ENCODE data around the gene BACH2.
"Not testable (repeated sequence)": the region's sequence is repeated elsewhere in the genome, so short reads cannot be mapped to it uniquely, and the experiment has no call there.

BACH2 gene

GRCh38 chr6:90068264-90068663, 228.4 kb downstream of the BACH2 start:
- TF ChIP-seq CTCF (conservative IDR thresholded peaks at IDR 0.05), result no peak
- no peak for TF ChIP-seq ZFX (IDR thresholded peaks at IDR 0.05)

GRCh38 chr6:90066697-90067096, 229.9 kb downstream of the BACH2 start:
- TF ChIP-seq ZFX (IDR thresholded peaks at IDR 0.05) (no peak), CTCF (conservative IDR thresholded peaks at IDR 0.05) (no peak)
- H3K27ac ChIP-seq, result no peak overlapping the region

More at GRCh38 chr6:90068264-90068663, 228.4 kb downstream of the BACH2 start:
- no peak overlapping the region for H3K27ac ChIP-seq

- no peak for TF ChIP-seq ZFX (IDR thresholded peaks at IDR 0.05)
- TF ChIP-seq CTCF (conservative IDR thresholded peaks at IDR 0.05), result no peak
- H3K27ac ChIP-seq, result no peak overlapping the region
Observed at GRCh38 chr6:90065173-90065572, 231.5 kb downstream of the BACH2 start.

GRCh38 chr6:90062667-90063066, 234.0 kb downstream of the BACH2 start:
- TF ChIP-seq CTCF (conservative IDR thresholded peaks at IDR 0.05) (no peak), ZFX (IDR thresholded peaks at IDR 0.05) (no peak)
- H3K27ac ChIP-seq, result no peak overlapping the region

- TF ChIP-seq CTCF (conservative IDR thresholded peaks at IDR 0.05) (no peak), ZFX (IDR thresholded peaks at IDR 0.05) (no peak)
- no peak overlapping the region for H3K27ac ChIP-seq
Observed at GRCh38 chr6:90062051-90062450, 234.6 kb downstream of the BACH2 start.

- H3K27ac ChIP-seq, result not testable (repeated sequence)
Observed at GRCh38 chr6:90059178-90059577, 237.5 kb downstream of the BACH2 start.

- H3K27ac ChIP-seq, result not testable (repeated sequence)
Observed at GRCh38 chr6:90055924-90056323, 240.7 kb downstream of the BACH2 start.

GRCh38 chr6:90054193-90054592, 242.4 kb downstream of the BACH2 start:
- not testable (repeated sequence) for H3K27ac ChIP-seq

GRCh38 chr6:90053614-90054013, 243.0 kb downstream of the BACH2 start:
- TF ChIP-seq CTCF (conservative IDR thresholded peaks at IDR 0.05), result no peak
- TF ChIP-seq ZFX (IDR thresholded peaks at IDR 0.05), result no peak

More at GRCh38 chr6:90053614-90054013, 243.0 kb downstream of the BACH2 start:
- no peak overlapping the region for H3K27ac ChIP-seq

Data from C4-2B (cell line).